IMR-90 (cell line): ENCODE data around the gene QDPR.

Experiments used
- BHLHE40 ChIP-seq: fragments of 150-350 bp; IDR thresholded peaks from 2 replicates; pipeline ENCODE4 v1.6.1; 2016; ENCODE audit warnings: mild to moderate bottlenecking, low read depth, low read length
- CEBPB ChIP-seq: IDR thresholded peaks from 2 replicates; pipeline ENCODE4 v1.6.1; 2012; ENCODE audit warnings: low read depth, low read length, improper control_type of control experiment
- CHD1 ChIP-seq: IDR thresholded peaks from 2 replicates; pipeline ENCODE4 v1.6.1; 2012; ENCODE audit warnings: low read depth, low read length, improper control_type of control experiment
- FOS ChIP-seq: fragments of 150-350 bp; IDR thresholded peaks from 2 replicates; pipeline ENCODE4 v1.6.1; 2016; ENCODE audit warnings: low read depth, low read length
- MAFK ChIP-seq: IDR thresholded peaks from 2 replicates; pipeline ENCODE4 v1.6.1; 2012; ENCODE audit warnings: low read depth, low read length, improper control_type of control experiment
- MXI1 ChIP-seq: IDR thresholded peaks from 2 replicates; pipeline ENCODE4 v1.6.1; 2012; ENCODE audit warnings: low read depth, mild to moderate bottlenecking, low read length, moderate library complexity, borderline replicate concordance
- POLR2A ChIP-seq: IDR thresholded peaks from 2 replicates; pipeline ENCODE4 v1.6.1; 2012; ENCODE audit warnings: mild to moderate bottlenecking, low read depth, low read length
- RAD21 ChIP-seq: IDR thresholded peaks from 2 replicates; pipeline ENCODE4 v1.6.1; 2012; ENCODE audit warnings: low read length, improper control_type of control experiment
- RCOR1 ChIP-seq: IDR thresholded peaks from 2 replicates; pipeline ENCODE4 v1.6.1; 2012; ENCODE audit warnings: mild to moderate bottlenecking, low read length, improper control_type of control experiment; ENCODE audit not compliant: insufficient replicate concordance
- RFX5 ChIP-seq: IDR thresholded peaks from 2 replicates; pipeline ENCODE4 v1.8.0; 2012; ENCODE audit warnings: low read depth, mild to moderate bottlenecking, low read length, moderate library complexity
- SMC3 ChIP-seq: fragments of 150-350 bp; IDR thresholded peaks from 2 replicates; pipeline ENCODE4 v1.6.1; 2016; ENCODE audit warnings: low read depth, mild to moderate bottlenecking, antibody characterized with exemption, low read length, moderate library complexity
- TF ChIP-seq, protein P1 (sequence below): conservative IDR thresholded peaks from 2 replicates; pipeline ENCODE4 v1.5.1; 2012; ENCODE audit warnings: mild to moderate bottlenecking, low read depth, low read length, improper control_type of control experiment
- TF ChIP-seq, protein P2 (sequence below): fragments of 150-350 bp; IDR thresholded peaks from 2 replicates; pipeline ENCODE4 v1.6.1; 2017; ENCODE audit warnings: mild to moderate bottlenecking, antibody characterized with exemption, low read length, low read depth

DNA sequence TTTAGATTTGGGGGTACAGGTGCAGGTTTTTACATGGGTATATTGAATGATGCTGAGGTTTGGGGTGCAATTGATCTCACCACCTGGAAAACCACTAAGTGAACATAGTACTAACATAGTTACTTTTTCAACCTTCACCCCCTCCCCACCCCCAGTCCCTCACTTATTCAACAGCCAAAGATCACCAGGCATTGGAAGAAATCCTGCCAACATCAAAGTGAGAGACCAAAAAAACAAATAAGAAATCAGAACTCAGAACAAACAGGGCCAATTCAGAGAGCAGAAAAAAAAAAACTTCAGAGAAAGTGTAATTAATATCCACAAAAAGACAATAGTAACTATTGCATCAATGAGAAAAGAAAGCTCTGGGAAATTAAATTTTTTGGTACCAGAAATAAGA lies 44.6 kb upstream of the QDPR start:
- TF ChIP-seq, protein P1, sequence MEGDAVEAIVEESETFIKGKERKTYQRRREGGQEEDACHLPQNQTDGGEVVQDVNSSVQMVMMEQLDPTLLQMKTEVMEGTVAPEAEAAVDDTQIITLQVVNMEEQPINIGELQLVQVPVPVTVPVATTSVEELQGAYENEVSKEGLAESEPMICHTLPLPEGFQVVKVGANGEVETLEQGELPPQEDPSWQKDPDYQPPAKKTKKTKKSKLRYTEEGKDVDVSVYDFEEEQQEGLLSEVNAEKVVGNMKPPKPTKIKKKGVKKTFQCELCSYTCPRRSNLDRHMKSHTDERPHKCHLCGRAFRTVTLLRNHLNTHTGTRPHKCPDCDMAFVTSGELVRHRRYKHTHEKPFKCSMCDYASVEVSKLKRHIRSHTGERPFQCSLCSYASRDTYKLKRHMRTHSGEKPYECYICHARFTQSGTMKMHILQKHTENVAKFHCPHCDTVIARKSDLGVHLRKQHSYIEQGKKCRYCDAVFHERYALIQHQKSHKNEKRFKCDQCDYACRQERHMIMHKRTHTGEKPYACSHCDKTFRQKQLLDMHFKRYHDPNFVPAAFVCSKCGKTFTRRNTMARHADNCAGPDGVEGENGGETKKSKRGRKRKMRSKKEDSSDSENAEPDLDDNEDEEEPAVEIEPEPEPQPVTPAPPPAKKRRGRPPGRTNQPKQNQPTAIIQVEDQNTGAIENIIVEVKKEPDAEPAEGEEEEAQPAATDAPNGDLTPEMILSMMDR: no peak
- TF ChIP-seq MXI1 (no peak), CEBPB (no peak), POLR2A (no peak), FOS (no peak), RCOR1 (no peak), RAD21 (no peak), BHLHE40 (no peak), RFX5 (no peak), CHD1 (no peak), MAFK (no peak), SMC3 (no peak)
- TF ChIP-seq, protein P2, sequence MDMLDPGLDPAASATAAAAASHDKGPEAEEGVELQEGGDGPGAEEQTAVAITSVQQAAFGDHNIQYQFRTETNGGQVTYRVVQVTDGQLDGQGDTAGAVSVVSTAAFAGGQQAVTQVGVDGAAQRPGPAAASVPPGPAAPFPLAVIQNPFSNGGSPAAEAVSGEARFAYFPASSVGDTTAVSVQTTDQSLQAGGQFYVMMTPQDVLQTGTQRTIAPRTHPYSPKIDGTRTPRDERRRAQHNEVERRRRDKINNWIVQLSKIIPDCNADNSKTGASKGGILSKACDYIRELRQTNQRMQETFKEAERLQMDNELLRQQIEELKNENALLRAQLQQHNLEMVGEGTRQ: no peak
